ENCODE measurements around the gene GIGYF2. TPM values are rescaled to one million over a fixed set of nuclear protein-coding genes. Genes with fewer than 3 reads are reported as not detected.
A peak's percentile ranks its signal among the peaks of the same experiment; 100 is the strongest.

Gene GIGYF2
- total and polyA plus RNA-seq, 8 donors: 7.1 to 158 (median 75.0) TPM

GRCh38 chr2:232770207-232770606 lies 73.1 kb downstream of the GIGYF2 start:
- no peak for TF ChIP-seq CTCF (IDR thresholded peaks at IDR 0.05)
- no peak for TF ChIP-seq POLR2A (IDR thresholded peaks at IDR 0.05)
- TF ChIP-seq EP300 (IDR thresholded peaks at IDR 0.05): no peak
- no peak for TF ChIP-seq POLR2AphosphoS5 (IDR thresholded peaks at IDR 0.05)
- H3K4me1 ChIP-seq: peaks cover 0 to 16% (median 2%) of the 10 kb centered on the region in 4 donors
- intact Hi-C loops (cut with DNase I; ENCODE audit: low total_unique reads): no loop called here
- no peak for DNase-seq
- peaks cover 13 to 62% (median 43%) of the 10 kb centered on the region in 4 donors for H3K36me3 ChIP-seq
- H3K27me3 ChIP-seq: no peaks in the 10 kb centered on the region
- no peaks in the 10 kb centered on the region for H3K9me3 ChIP-seq
- no peak overlapping the region for H3K4me3 ChIP-seq
- H3K27ac ChIP-seq: no peak overlapping the region

- 85 to 100% (median 94%) methylated on average over 1 of the region's 1 CpG for WGBS, 5 donors
- Histone ChIP-seq H3K9me3 (no peaks in the 10 kb centered on the region), H3K4me1 (peaks cover 0 to 31% (median 9%) of the 10 kb centered on the region in 4 donors), H3K27ac (no peak overlapping the region), H3K4me3 (no peak overlapping the region), H3K27me3 (no peaks in the 10 kb centered on the region), H3K36me3 (peaks cover 10 to 46% (median 29%) of the 10 kb centered on the region in 4 donors)
- no peak for DNase-seq
- intact Hi-C loops (cut with DNase I; ENCODE audit: low total_unique reads): no loop called here
- TF ChIP-seq CTCF (IDR thresholded peaks at IDR 0.05) (no peak), POLR2A (IDR thresholded peaks at IDR 0.05) (no peak), EP300 (IDR thresholded peaks at IDR 0.05) (no peak), POLR2AphosphoS5 (IDR thresholded peaks at IDR 0.05) (no peak)
Observed at GRCh38 chr2:232771870-232772269, 74.7 kb downstream of the GIGYF2 start.

- DNase-seq: peak in 1 of 2 donors; percentile 20
- Histone ChIP-seq H3K27ac (no peak overlapping the region), H3K4me3 (no peak overlapping the region), H3K9me3 (no peaks in the 10 kb centered on the region), H3K4me1 (peaks cover 0 to 38% (median 12%) of the 10 kb centered on the region in 4 donors), H3K27me3 (no peaks in the 10 kb centered on the region), H3K36me3 (peaks cover 10 to 44% (median 29%) of the 10 kb centered on the region in 4 donors)
- 43 to 66% (median 54%) methylated on average over 2 of the region's 2 CpGs for WGBS, 5 donors
- TF ChIP-seq CTCF (IDR thresholded peaks at IDR 0.05) (no peak), POLR2A (IDR thresholded peaks at IDR 0.05) (no peak), POLR2AphosphoS5 (IDR thresholded peaks at IDR 0.05) (no peak), EP300 (IDR thresholded peaks at IDR 0.05) (no peak)
- intact Hi-C loops (cut with DNase I; ENCODE audit: low total_unique reads): no loop called here
Observed at GRCh38 chr2:232772531-232772930, 75.4 kb downstream of the GIGYF2 start.

GRCh38 chr2:232773815-232774214 lies 76.7 kb downstream of the GIGYF2 start:
- Histone ChIP-seq H3K4me1 (peaks cover 0 to 40% (median 18%) of the 10 kb centered on the region in 4 donors), H3K9me3 (no peaks in the 10 kb centered on the region), H3K36me3 (peaks cover 10 to 31% (median 23%) of the 10 kb centered on the region in 4 donors), H3K27me3 (no peaks in the 10 kb centered on the region), H3K4me3 (no peak overlapping the region), H3K27ac (no peak overlapping the region)
- WGBS, 5 donors: 90 to 95% (median 94%) methylated on average over 9 of the region's 9 CpGs
- DNase-seq: no peak
- intact Hi-C loops (cut with DNase I; ENCODE audit: low total_unique reads): no loop called here
- TF ChIP-seq POLR2A (IDR thresholded peaks at IDR 0.05) (no peak), POLR2AphosphoS5 (IDR thresholded peaks at IDR 0.05) (no peak), EP300 (IDR thresholded peaks at IDR 0.05) (no peak), CTCF (IDR thresholded peaks at IDR 0.05) (no peak)
